Coronary artery (tissue), 2 donors: Measurements from ENCODE around the gene PARD3.
A peak's percentile ranks its signal among the peaks of the same experiment; 100 is the strongest.

Experiments used
- DNase-seq: peaks from one replicate; pipeline ENCODE4 v3.0.0-alpha.2; 2017; ENCODE audit warnings: low spot score
- H3K27ac ChIP-seq, 2 donors: fragments of 200-600 bp; sonication (generic); one replicate each; pipeline ENCODE4 v1.5.1; 2016 to 2019
- H3K4me3 ChIP-seq: fragments of 200-600 bp; sonication (generic); 2 replicates; pipeline ENCODE4 v1.5.1; 2016; ENCODE audit warnings: mild to moderate bottlenecking, moderate library complexity
- TF ChIP-seq, protein P1 (sequence below): fragments of 200-600 bp; sonication (generic); IDR thresholded peaks from one replicate; pipeline ENCODE4 v1.5.1; 2019; ENCODE audit warnings: antibody characterized with exemption

Gene PARD3

DNA sequence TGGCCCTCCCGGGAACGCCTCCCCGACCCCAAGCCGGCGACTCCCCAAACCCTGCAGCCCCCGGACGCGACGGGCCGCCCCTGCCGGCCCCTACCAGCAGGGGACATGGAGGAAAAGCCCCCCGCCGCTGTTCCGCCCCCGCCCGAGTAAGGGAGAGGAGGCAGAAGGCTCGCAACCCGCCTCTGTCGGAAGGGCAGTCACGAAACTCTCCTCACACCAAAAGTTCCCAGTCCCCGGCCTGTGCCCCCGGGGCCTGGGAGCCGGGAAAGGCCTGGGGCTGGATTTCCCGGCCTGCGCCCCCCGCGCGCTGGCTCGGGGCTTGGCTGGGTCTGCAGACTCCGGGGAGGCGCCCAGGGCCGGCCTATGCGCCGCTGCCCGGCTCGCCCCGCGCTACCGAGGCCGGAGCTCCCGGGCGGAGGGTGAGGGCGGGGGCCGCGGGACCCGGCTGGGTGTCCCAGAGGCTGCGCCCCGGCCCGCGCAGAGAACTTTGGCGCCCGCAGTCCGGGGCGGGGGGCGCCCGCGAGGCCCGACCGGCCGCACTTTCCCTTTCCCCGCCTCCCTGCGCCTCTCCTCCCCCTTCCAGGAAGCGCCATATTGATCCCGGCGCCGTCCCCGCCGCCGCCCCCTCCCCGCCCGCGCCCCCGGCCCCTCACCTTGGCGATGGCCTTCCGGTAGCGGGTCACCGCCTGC is 728 bp downstream of the PARD3 start:
- peak overlapping the region; percentile 78 for H3K4me3 ChIP-seq
- H3K27ac ChIP-seq = peak overlapping the region; percentile 82 to 86
- TF ChIP-seq, protein P1, sequence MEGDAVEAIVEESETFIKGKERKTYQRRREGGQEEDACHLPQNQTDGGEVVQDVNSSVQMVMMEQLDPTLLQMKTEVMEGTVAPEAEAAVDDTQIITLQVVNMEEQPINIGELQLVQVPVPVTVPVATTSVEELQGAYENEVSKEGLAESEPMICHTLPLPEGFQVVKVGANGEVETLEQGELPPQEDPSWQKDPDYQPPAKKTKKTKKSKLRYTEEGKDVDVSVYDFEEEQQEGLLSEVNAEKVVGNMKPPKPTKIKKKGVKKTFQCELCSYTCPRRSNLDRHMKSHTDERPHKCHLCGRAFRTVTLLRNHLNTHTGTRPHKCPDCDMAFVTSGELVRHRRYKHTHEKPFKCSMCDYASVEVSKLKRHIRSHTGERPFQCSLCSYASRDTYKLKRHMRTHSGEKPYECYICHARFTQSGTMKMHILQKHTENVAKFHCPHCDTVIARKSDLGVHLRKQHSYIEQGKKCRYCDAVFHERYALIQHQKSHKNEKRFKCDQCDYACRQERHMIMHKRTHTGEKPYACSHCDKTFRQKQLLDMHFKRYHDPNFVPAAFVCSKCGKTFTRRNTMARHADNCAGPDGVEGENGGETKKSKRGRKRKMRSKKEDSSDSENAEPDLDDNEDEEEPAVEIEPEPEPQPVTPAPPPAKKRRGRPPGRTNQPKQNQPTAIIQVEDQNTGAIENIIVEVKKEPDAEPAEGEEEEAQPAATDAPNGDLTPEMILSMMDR = no peak
- DNase-seq = no peak

DNA sequence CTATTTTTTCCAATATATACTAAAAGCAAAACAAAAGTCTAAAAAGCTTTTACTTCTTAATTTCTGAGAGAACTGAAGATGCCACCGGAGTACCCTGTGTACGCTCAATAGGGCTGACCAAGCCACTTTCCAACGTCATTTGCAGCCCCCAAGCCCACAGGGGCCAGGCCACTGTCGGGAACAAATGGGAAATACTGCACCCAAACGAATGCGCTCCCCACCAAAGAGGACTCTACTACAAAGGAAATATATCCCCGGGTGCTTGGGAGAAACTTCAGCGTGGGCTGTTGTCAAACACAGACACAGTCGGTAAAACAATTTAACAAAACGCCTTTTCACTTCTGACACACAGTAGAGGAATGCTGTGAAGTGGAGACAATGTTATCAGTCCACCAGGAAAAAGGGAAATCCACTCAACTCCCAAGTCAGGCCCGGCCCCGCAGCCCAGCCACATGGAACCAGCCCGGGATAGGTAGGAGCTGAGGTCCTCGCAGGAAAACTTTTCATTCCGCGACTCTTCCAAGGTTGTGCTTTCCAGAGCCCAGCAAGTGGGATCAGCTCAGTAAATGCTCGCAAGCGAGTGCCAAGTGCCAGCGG is 1.4 kb downstream of the PARD3 start:
- TF ChIP-seq, protein P1 = no peak
- no peak for DNase-seq
- Histone ChIP-seq H3K27ac (peak overlapping the region; percentile 82 to 86), H3K4me3 (peak overlapping the region; percentile 78)

DNA sequence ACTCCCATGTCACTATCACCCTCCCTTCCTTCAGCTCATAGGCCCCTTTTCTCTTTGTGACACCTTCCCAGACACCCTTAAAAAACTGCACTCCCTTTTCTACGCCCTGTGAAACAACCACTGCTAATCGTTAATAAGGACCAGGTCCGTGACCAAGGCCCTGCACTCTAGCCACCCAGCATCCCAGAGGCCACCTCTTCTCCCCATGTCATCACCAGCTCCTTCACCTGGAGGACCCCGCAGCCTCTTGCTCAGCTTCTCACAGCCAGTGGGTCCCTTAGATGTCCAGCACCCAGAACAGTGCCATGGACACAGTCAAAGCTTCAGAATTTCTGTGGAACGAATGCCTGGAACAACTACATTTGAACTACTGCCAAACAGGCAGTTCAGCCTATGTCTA is 2.3 kb downstream of the PARD3 start:
- TF ChIP-seq, protein P1 = no peak
- DNase-seq = no peak
- no peak overlapping the region for H3K27ac ChIP-seq
- peak overlapping the region; percentile 78 for H3K4me3 ChIP-seq

DNA sequence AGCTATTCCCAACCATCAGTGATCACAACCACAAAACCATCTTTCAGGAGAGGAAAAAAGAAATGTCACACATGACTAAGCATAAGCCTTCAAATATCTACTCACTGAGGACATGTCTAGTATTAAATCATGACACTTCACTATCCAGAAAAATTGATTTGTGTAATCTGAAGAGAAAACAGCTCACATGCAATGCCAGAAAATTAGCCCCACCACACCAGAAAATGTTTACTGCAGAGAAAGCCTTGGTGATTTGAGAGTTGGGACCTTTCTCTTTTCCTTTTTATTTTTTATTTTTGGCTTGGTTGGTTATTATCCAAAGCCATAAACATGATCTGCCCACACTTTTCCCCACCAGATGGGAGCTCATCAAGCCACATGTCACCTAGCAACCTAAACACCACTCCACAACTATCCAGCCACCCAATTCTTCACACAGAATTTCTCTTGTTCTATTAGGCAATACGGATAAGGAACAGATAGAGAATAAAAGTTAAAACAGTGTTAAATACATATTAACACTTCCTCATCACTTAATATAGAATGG is 3.1 kb downstream of the PARD3 start:
- TF ChIP-seq, protein P1 = no peak
- no peak overlapping the region for H3K27ac ChIP-seq
- DNase-seq = no peak

DNA sequence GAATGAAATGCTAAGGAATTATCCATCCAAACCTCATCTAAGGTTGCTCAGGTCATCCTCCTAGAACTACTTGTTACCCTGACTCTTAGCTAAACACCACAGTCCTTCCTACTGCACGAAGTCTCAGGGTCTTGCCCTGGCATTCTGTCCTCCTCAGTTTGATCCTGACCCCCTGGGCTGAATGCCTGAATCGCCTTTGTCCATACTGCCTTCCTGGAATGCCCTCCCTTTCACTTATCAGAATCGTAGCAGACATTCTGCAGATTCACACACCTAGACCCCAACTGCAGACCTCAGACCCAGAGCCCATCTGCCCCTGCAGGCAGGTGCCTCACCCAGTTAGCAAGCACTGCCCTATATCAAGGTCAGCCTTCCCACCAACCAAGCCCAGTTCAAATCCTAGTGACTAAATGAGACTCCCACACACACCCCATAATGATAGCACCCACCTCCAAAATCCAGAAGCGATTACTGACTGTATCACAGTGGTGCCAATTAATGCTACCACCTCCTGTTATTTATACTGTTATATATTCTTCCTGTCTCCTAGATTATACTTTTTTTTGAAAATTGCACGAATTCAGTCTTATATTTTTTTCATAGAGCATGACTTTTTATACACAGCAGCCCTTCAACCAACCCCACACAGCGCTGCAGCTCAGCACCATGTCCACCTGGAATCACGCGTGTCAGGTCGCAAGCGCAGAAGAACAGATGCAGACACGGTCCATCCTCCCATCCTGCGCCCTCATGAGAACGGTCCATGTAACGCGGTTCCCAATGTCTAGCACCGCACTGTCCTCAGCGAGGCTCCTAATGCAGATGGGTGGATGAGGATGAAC is 3.7 kb downstream of the PARD3 start:
- TF ChIP-seq, protein P1 = no peak
- Histone ChIP-seq H3K4me3 (no peak overlapping the region), H3K27ac (no peak overlapping the region)
- DNase-seq = no peak

More for the DNA sequence above, 3.1 kb downstream of the PARD3 start:
- H3K4me3 ChIP-seq = no peak overlapping the region

DNA sequence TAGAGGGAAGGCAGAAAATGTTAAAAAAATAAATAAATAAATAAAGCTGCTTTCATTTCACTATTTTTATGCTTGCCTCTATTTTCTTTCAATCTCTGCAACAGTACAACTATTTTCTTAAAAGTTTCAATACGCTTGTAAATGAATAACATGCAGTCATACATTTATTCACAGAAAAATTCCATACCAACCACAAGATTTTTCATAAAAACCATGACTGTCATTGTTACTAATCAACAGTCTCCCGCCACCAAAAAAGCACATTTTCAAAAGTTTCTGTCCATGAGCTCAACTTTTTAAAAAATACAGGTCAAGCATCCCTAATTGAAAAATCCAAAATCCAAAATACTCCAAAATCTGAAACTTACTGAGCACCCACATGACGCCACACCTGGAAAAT is 5.3 kb downstream of the PARD3 start:
- no peak overlapping the region for H3K27ac ChIP-seq
- peak overlapping the region; percentile 65 for H3K4me3 ChIP-seq
- no peak for DNase-seq
- TF ChIP-seq, protein P1 = no peak
